Lung (tissue), 16 donors: ENCODE data around the gene ID1. TPM values are rescaled to one million over a fixed set of nuclear protein-coding genes. Genes with fewer than 3 reads are reported as not detected.

Experiments used
- ATAC-seq: fragments of 200-7000 bp; cut with Tn5 transposase; one replicate; pipeline ENCODE4 v1.9.1; 2020; ENCODE audit warnings: moderate number of reproducible peaks; ENCODE audit not compliant: insufficient read depth, low FRiP score
- DNase-seq, 3 donors: peaks; one replicate each; pipeline ENCODE4 v3.0.0-alpha.2; 2013 to 2017
- H3K27ac ChIP-seq, 2 donors: one replicate each; pipeline ENCODE4 v1.5.1; 2013; ENCODE audit warnings: mild to moderate bottlenecking in 2 of 2, moderate library complexity in 2 of 2, control low read depth in 1 of 2, inconsistent platforms in 1 of 2, low read depth in 1 of 2, low read length in 1 of 2
- H3K27me3 ChIP-seq, 3 donors: one replicate each; pipeline ENCODE4 v1.5.1; 2013; ENCODE audit warnings: low read length in 2 of 3; ENCODE audit not compliant: control insufficient read depth in 3 of 3, insufficient read depth in 3 of 3
- H3K36me3 ChIP-seq, 4 donors: one replicate each; pipeline ENCODE4 v1.5.1; 2013; ENCODE audit warnings: low read length in 4 of 4, mild to moderate bottlenecking in 1 of 4, moderate library complexity in 1 of 4; ENCODE audit not compliant: control insufficient read depth in 4 of 4, insufficient read depth in 4 of 4
- H3K4me1 ChIP-seq, 5 donors: one replicate each; pipeline ENCODE4 v1.5.1; 2013; ENCODE audit warnings: low read length in 5 of 5, mild to moderate bottlenecking in 2 of 5, moderate library complexity in 1 of 5; ENCODE audit not compliant: control insufficient read depth in 5 of 5, insufficient read depth in 5 of 5
- H3K4me3 ChIP-seq: one replicate; pipeline ENCODE4 v1.5.1; 2013; ENCODE audit warnings: mild to moderate bottlenecking, control low read depth, moderate library complexity
- H3K9ac ChIP-seq, 2 donors: one replicate each; pipeline ENCODE4 v1.5.1; 2013; ENCODE audit warnings: low read length in 2 of 2, control low read depth in 1 of 2; ENCODE audit not compliant: insufficient read depth in 1 of 2
- H3K9me3 ChIP-seq, 4 donors: one replicate each; pipeline ENCODE4 v1.5.1; 2013; ENCODE audit warnings: low read length in 3 of 4, mild to moderate bottlenecking in 1 of 4, moderate library complexity in 1 of 4; ENCODE audit not compliant: control insufficient read depth in 4 of 4, insufficient read depth in 3 of 4
- WGBS, 2 donors: extraction: QIAGEN DNeasy Blood & Tissue Kit; methylation state at CpG; one replicate each; pipeline ENCODE4 v1.1.7; 2013; 5-methylcytosine and 5-hydroxymethylcytosine counted together
- long read RNA-seq, 5 donors: transcript quantifications; one replicate each; lab custom pipeline, GENCODE V29; 2026
- polyA plus RNA-seq, 2 donors: library from polyadenylated mRNA; stranded (reverse); fragments of 200-250 nt; gene quantifications; one replicate each; pipeline ENCODE4 v1.2.1, GENCODE V29; 2013
- total RNA-seq, 2 donors: library from RNA; depleted of rRNA in 1 of 2; stranded (reverse); fragments of >200 nt in 1 of 2; gene quantifications; one replicate each; pipeline ENCODE4 v1.2.1, GENCODE V29; 2014 to 2021
- TF ChIP-seq, protein P1 (sequence below): IDR thresholded peaks from 2 replicates; pipeline ENCODE4 v1.5.1; 2012; ENCODE audit warnings: mild to moderate bottlenecking; ENCODE audit errors: control extremely low read depth, extremely low read depth
- donor health status: control.
- donor health status: control.
- donor health status: Bipolar disorder and iron deficiency.
- donor health status: healthy.
- donor health status: DM: yes; HTN: yes; CAD: no.

ID1 gene, protein sequence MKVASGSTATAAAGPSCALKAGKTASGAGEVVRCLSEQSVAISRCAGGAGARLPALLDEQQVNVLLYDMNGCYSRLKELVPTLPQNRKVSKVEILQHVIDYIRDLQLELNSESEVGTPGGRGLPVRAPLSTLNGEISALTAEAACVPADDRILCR
- total RNA-seq = 100 to 1,000 TPM; 251 to 389 TPM
- 100 to 1,000 TPM; 299 to 824 TPM for polyA plus RNA-seq
- long read RNA-seq, donor 1, transcript ID1-202 (2 exons, 994 nt) = minor isoform, 129 of 415 reads
- long read RNA-seq, donor 1, transcript ID1-201 (1 exons, 1,233 nt) = major isoform, 286 of 415 reads
- long read RNA-seq, donor 1, partial matches to known transcripts = 0 of 415 reads
- long read RNA-seq, donor 1, other reads (novel, unspliced or antisense) = 0 of 415 reads
- long read RNA-seq, donor 2, transcript ID1-202 (2 exons, 994 nt) = minor isoform, 48 of 130 reads
- long read RNA-seq, donor 2, transcript ID1-201 (1 exons, 1,233 nt) = major isoform, 82 of 130 reads
- long read RNA-seq, donor 2, partial matches to known transcripts = 0 of 130 reads
- long read RNA-seq, donor 2, other reads (novel, unspliced or antisense) = 0 of 130 reads
- long read RNA-seq, donor 3, transcript ID1-201 (1 exons, 1,233 nt) = major isoform, 141 of 206 reads
- long read RNA-seq, donor 3, transcript ID1-202 (2 exons, 994 nt) = minor isoform, 65 of 206 reads
- long read RNA-seq, donor 3, partial matches to known transcripts = 0 of 206 reads
- long read RNA-seq, donor 3, other reads (novel, unspliced or antisense) = 0 of 206 reads
- long read RNA-seq, donor 4, transcript ID1-201 (1 exons, 1,233 nt) = major isoform, 131 of 186 reads
- long read RNA-seq, donor 4, transcript ID1-202 (2 exons, 994 nt) = minor isoform, 55 of 186 reads
- long read RNA-seq, donor 4, partial matches to known transcripts = 0 of 186 reads
- long read RNA-seq, donor 4, other reads (novel, unspliced or antisense) = 0 of 186 reads
- long read RNA-seq, donor 5, transcript ID1-202 (2 exons, 994 nt) = minor isoform, 125 of 372 reads
- long read RNA-seq, donor 5, transcript ID1-201 (1 exons, 1,233 nt) = major isoform, 247 of 372 reads
- long read RNA-seq, donor 5, partial matches to known transcripts = 0 of 372 reads
- long read RNA-seq, donor 5, other reads (novel, unspliced or antisense) = 0 of 372 reads

DNA sequence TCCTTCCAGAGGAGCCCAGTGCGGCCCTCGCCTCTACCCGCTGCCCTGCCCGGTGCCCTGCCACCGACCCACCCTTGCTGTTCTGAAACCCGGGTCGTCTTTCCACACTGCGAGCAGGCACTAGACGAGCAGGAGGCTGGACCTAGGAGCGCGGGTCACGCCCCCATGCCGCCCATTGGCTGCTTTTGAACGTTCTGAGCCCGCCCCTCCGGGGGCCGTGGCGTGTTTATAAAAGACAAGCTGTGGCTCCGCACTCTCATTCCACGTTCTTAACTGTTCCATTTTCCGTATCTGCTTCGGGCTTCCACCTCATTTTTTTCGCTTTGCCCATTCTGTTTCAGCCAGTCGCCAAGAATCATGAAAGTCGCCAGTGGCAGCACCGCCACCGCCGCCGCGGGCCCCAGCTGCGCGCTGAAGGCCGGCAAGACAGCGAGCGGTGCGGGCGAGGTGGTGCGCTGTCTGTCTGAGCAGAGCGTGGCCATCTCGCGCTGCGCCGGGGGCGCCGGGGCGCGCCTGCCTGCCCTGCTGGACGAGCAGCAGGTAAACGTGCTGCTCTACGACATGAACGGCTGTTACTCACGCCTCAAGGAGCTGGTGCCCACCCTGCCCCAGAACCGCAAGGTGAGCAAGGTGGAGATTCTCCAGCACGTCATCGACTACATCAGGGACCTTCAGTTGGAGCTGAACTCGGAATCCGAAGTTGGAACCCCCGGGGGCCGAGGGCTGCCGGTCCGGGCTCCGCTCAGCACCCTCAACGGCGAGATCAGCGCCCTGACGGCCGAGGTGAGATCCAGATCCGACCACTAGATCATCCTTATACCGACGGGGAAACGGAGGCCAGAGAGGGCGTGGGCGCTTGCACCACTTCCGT, at the start of gene ID1:
ID1 (plus strand) TSS at position 259 of the 871 bp plus-strand sequence; CDS start at position 358, 99 bp downstream.
- peak within 1 kb of the TSS; percentile 96 to 99 for H3K27ac ChIP-seq
- 0% methylated on average over 68 to 74 of the region's 74 CpGs for whole genome bisulfite sequencing, 2 donors
- ATAC-seq (peak; percentile 86), DNase-seq (peak; percentile 98 to 99 (median 99))
- no peaks in the 10 kb centered on the region for H3K9me3 ChIP-seq
- peak within 1 kb of the TSS; percentile 94 for H3K4me3 ChIP-seq
- peaks cover 0 to 8% (median 0%) of the 10 kb centered on the region in 4 donors for H3K36me3 ChIP-seq
- TF ChIP-seq, protein P1, sequence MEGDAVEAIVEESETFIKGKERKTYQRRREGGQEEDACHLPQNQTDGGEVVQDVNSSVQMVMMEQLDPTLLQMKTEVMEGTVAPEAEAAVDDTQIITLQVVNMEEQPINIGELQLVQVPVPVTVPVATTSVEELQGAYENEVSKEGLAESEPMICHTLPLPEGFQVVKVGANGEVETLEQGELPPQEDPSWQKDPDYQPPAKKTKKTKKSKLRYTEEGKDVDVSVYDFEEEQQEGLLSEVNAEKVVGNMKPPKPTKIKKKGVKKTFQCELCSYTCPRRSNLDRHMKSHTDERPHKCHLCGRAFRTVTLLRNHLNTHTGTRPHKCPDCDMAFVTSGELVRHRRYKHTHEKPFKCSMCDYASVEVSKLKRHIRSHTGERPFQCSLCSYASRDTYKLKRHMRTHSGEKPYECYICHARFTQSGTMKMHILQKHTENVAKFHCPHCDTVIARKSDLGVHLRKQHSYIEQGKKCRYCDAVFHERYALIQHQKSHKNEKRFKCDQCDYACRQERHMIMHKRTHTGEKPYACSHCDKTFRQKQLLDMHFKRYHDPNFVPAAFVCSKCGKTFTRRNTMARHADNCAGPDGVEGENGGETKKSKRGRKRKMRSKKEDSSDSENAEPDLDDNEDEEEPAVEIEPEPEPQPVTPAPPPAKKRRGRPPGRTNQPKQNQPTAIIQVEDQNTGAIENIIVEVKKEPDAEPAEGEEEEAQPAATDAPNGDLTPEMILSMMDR = no peak
- peaks cover 0 to 52% (median 12%) of the 10 kb centered on the region in 5 donors for H3K4me1 ChIP-seq
- peak within 1 kb of the TSS; percentile 94 to 96 for H3K9ac ChIP-seq
- no peaks in the 10 kb centered on the region for H3K27me3 ChIP-seq

DNA sequence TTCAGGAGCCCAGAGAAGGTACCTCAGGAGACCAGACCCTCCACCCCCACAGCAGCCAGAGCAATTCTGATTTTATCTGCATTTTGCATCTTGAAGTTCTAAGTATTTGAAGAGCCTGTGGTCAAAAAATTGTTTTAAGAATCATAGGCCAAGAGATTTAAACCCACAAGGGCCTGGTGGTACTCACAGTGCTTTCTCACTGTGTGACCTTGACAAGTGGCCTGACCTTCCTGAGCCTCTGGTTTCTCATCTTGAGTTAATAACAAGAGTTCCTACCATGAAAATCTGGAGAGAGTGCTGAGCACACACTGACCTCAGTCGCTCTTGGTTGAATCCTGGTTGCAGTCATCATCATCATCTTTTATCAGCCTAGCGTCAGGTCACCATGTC, 45.4 kb upstream of the ID1 start:
- Histone ChIP-seq H3K36me3 (peaks cover 11 to 49% (median 39%) of the 10 kb centered on the region in 4 donors), H3K27ac (no peak overlapping the region), H3K9me3 (no peaks in the 10 kb centered on the region), H3K4me3 (no peak overlapping the region), H3K27me3 (no peaks in the 10 kb centered on the region), H3K4me1 (no peaks in the 10 kb centered on the region), H3K9ac (no peak overlapping the region)
- DNase-seq = no peak
- ATAC-seq = no peak
- 76 to 98% methylated on average over 2 of the region's 2 CpGs for WGBS, 2 donors
- TF ChIP-seq, protein P1 = no peak

DNA sequence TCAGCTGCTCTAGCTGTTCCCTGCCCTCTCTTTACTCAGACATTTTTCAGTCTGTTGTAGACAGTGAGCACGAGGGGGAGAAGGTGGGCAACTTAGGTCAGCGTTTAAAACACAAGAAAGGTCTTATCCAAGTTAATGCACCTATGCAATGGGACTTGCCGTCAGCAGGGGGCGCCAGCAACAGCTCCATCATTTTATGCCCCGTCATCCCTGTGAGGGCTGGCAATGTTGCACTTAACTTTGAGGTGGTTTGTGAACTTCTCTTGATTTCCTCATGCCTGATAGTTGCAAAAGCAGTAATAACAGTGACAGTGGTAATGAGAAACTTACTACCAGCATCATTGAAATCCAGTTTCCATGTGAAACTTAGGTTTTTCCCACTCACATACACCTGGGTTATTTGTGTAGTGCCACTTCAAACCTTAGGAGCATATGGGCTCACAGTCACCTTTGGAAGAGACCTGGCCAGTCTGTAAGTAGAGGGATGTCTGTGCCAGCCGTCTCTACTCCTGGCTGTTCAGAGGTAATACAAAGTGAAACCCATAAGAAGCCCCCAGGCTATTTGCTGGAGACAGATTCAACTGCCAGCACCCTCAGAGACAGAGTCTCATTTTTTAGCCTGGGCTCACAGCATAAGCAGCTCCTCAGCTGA, 44.9 kb upstream of the ID1 start:
- peak; percentile 62 to 67 (median 67) for DNase-seq
- Histone ChIP-seq H3K9me3 (no peaks in the 10 kb centered on the region), H3K36me3 (peaks cover 11 to 49% (median 34%) of the 10 kb centered on the region in 4 donors), H3K27me3 (no peaks in the 10 kb centered on the region), H3K4me3 (no peak overlapping the region), H3K9ac (no peak overlapping the region), H3K27ac (peak overlapping the region; percentile 55 to 68), H3K4me1 (no peaks in the 10 kb centered on the region)
- 9 to 13% methylated on average over 6 of the region's 6 CpGs for WGBS, 2 donors
- ATAC-seq = peak; percentile 59
- TF ChIP-seq, protein P1 = peak; percentile 65
